ENCODE results near the gene STIP1. TPM values are rescaled to one million over a fixed set of nuclear protein-coding genes. Genes with fewer than 3 reads are reported as not detected.

The STIP1 gene
- total and polyA plus RNA-seq, 9 of the 15 experiments (the other 6 are each of a cell fraction or from before 2014, with no cell fraction given): 58.1 to 465 (median 346) TPM

- TF ChIP-seq MLX (CRISPR knock-in tag; conservative IDR thresholded peaks at IDR 0.05) (no peak), ZNF696 (CRISPR knock-in tag; conservative IDR thresholded peaks at IDR 0.05) (no peak), HMG20B (CRISPR knock-in tag; IDR thresholded peaks at IDR 0.05) (no peak), ARNT (IDR thresholded peaks at IDR 0.05) (no peak), THRAP3 (IDR thresholded peaks at IDR 0.05; ENCODE audit: borderline replicate concordance) (no peak), POLR2G (IDR thresholded peaks at IDR 0.05; ENCODE audit: low read depth, low read length) (peak; percentile 94), HMGN3 (IDR thresholded peaks at IDR 0.05; ENCODE audit: borderline replicate concordance, extremely low read depth, insufficient read length, low read depth, low read length) (peak; percentile 81), ZBTB11 (CRISPR knock-in tag; IDR thresholded peaks at IDR 0.05) (peak in 1 of 3 experiments; percentile 54; a peak in 2 of 6 replicates), CHD2 (IDR thresholded peaks at IDR 0.05; ENCODE audit: low read depth, low read length) (0 out of 2 replicates have a peak, but pooled peaks have one; percentile 19), RUNX1 (IDR thresholded peaks at IDR 0.05; ENCODE audit: low read depth) (no peak)
- TF ChIP-seq, protein P1, sequence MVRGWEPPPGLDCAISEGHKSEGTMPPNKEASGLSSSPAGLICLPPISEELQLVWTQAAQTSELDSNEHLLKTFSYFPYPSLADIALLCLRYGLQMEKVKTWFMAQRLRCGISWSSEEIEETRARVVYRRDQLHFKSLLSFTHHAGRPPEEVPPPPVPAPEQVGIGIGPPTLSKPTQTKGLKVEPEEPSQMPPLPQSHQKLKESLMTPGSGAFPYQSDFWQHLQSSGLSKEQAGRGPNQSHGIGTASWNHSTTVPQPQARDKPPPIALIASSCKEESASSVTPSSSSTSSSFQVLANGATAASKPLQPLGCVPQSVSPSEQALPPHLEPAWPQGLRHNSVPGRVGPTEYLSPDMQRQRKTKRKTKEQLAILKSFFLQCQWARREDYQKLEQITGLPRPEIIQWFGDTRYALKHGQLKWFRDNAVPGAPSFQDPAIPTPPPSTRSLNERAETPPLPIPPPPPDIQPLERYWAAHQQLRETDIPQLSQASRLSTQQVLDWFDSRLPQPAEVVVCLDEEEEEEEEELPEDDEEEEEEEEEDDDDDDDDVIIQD (CRISPR knock-in tag; IDR thresholded peaks at IDR 0.05): no peak
- TF ChIP-seq, protein P2, sequence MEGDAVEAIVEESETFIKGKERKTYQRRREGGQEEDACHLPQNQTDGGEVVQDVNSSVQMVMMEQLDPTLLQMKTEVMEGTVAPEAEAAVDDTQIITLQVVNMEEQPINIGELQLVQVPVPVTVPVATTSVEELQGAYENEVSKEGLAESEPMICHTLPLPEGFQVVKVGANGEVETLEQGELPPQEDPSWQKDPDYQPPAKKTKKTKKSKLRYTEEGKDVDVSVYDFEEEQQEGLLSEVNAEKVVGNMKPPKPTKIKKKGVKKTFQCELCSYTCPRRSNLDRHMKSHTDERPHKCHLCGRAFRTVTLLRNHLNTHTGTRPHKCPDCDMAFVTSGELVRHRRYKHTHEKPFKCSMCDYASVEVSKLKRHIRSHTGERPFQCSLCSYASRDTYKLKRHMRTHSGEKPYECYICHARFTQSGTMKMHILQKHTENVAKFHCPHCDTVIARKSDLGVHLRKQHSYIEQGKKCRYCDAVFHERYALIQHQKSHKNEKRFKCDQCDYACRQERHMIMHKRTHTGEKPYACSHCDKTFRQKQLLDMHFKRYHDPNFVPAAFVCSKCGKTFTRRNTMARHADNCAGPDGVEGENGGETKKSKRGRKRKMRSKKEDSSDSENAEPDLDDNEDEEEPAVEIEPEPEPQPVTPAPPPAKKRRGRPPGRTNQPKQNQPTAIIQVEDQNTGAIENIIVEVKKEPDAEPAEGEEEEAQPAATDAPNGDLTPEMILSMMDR (IDR thresholded peaks at IDR 0.05 in 2 of 3, conservative IDR thresholded peaks at IDR 0.05 in 1 of 3; ENCODE audit: insufficient read depth in 2 of 3, low read depth in 1 of 3, low read length in 3 of 3): peak in 1 of 3 experiments; percentile 3; a peak in 1 of 6 replicates
Observed at GRCh38 chr11:64165842-64166635, 19.9 kb upstream of the STIP1 start, which contains the start of gene MACROD1 (continued).
